HG03354 (cell line): ENCODE data around the gene USP54.

Source experiments
- ATAC-seq: cut with Tn5 transposase; IDR thresholded peaks from one replicate; pipeline ENCODE4 v1.9.1; 2021; ENCODE audit warnings: mild to moderate bottlenecking; ENCODE audit not compliant: unreplicated experiment, poor library complexity, severe bottlenecking

The USP54 gene

GRCh38 chr10:73537288-73537687 is 53.9 kb downstream of the USP54 start:
- ATAC-seq = no peak

- no peak for ATAC-seq
Measured at GRCh38 chr10:73534857-73535256, 56.3 kb downstream of the USP54 start.

GRCh38 chr10:73529089-73529832 is 61.9 kb downstream of the USP54 start:
- ATAC-seq = peak; percentile 50

GRCh38 chr10:73522263-73522662 is 68.9 kb downstream of the USP54 start:
- no peak for ATAC-seq

GRCh38 chr10:73519336-73519735 is 71.8 kb downstream of the USP54 start:
- ATAC-seq = no peak

GRCh38 chr10:73517166-73517888 is 73.8 kb downstream of the USP54 start:
- ATAC-seq = no peak

- no peak for ATAC-seq
Measured at GRCh38 chr10:73512207-73512743, 78.9 kb downstream of the USP54 start.

GRCh38 chr10:73509695-73510094 is 81.4 kb downstream of the USP54 start:
- ATAC-seq = no peak

GRCh38 chr10:73506491-73506890 is 84.7 kb downstream of the USP54 start:
- ATAC-seq = no peak

GRCh38 chr10:73506074-73506473 is 85.1 kb downstream of the USP54 start:
- no peak for ATAC-seq

- ATAC-seq = no peak
Measured at GRCh38 chr10:73503037-73503436, 88.1 kb downstream of the USP54 start.

GRCh38 chr10:73501651-73502050 is 89.5 kb downstream of the USP54 start:
- ATAC-seq = no peak

- no peak for ATAC-seq
Measured at GRCh38 chr10:73497623-73498022, 93.5 kb downstream of the USP54 start.

- peak; percentile 65 for ATAC-seq
Measured at GRCh38 chr10:73495884-73496674, 95.1 kb downstream of the USP54 start, which contains the start of gene PPP3CB. Gene PPP3CB (minus strand): TSS chr10:73496024. CDS start chr10:73495889, 135 bp downstream.

GRCh38 chr10:73495226-73495883 is 95.8 kb downstream of the USP54 start:
- ATAC-seq = peak; percentile 87

GRCh38 chr10:73494877-73495225 is 96.3 kb downstream of the USP54 start:
- ATAC-seq = no peak

- ATAC-seq = no peak
Measured at GRCh38 chr10:73494213-73494612, 96.9 kb downstream of the USP54 start.

- no peak for ATAC-seq
Measured at GRCh38 chr10:73493781-73494180, 97.4 kb downstream of the USP54 start.

- no peak for ATAC-seq
Measured at GRCh38 chr10:73486601-73487000, 104.5 kb downstream of the USP54 start.

GRCh38 chr10:73485320-73485719 is 105.8 kb downstream of the USP54 start:
- ATAC-seq = no peak
